ENCODE results near the gene NAALADL2.

Gene NAALADL2

DNA sequence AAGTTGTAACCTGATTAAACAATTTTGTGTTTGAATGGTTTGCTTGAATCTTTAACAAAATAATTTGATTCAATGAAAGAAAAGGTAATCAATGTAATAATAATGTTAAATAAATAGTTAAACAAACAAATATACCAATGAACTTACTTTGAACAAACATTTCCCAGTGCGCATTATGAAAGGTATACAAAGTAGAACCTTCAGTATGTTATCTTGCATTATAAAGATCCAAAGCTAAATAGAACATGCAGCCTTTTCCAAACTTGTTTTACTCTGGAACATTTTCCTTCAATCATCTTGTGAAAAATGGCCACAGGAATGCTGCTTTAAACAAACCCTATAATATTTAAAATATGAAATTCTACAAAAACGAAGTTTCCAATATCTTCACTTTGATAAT is 620.0 kb downstream of the NAALADL2 start:
- DNase-seq (ENCODE audit: extremely low read depth, low read depth): no peak
- TF ChIP-seq, protein P1, sequence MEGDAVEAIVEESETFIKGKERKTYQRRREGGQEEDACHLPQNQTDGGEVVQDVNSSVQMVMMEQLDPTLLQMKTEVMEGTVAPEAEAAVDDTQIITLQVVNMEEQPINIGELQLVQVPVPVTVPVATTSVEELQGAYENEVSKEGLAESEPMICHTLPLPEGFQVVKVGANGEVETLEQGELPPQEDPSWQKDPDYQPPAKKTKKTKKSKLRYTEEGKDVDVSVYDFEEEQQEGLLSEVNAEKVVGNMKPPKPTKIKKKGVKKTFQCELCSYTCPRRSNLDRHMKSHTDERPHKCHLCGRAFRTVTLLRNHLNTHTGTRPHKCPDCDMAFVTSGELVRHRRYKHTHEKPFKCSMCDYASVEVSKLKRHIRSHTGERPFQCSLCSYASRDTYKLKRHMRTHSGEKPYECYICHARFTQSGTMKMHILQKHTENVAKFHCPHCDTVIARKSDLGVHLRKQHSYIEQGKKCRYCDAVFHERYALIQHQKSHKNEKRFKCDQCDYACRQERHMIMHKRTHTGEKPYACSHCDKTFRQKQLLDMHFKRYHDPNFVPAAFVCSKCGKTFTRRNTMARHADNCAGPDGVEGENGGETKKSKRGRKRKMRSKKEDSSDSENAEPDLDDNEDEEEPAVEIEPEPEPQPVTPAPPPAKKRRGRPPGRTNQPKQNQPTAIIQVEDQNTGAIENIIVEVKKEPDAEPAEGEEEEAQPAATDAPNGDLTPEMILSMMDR (IDR thresholded peaks at IDR 0.05; ENCODE audit: low read depth, low read length): no peak

DNA sequence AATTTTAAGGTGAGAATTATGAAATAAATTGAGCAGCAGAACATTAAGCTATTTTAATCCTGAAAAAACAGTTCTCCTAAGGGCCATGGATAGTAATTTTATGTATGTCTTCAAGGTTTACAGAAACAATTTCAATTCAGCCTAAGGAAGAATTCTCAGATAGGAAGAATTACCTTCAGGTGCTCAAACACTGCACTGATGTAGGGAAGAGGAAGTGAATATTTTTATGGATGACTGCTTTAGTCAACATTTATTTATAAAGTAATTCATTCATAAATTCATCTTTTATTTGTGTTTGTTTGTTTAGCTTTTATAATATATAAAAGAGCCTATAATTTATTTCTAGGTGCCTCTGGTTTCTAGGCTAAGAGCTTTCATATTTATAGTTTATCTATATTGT is 620.7 kb downstream of the NAALADL2 start:
- no peak for DNase-seq (ENCODE audit: extremely low read depth, low read depth)
- TF ChIP-seq, protein P1 (IDR thresholded peaks at IDR 0.05; ENCODE audit: low read depth, low read length): no peak

DNA sequence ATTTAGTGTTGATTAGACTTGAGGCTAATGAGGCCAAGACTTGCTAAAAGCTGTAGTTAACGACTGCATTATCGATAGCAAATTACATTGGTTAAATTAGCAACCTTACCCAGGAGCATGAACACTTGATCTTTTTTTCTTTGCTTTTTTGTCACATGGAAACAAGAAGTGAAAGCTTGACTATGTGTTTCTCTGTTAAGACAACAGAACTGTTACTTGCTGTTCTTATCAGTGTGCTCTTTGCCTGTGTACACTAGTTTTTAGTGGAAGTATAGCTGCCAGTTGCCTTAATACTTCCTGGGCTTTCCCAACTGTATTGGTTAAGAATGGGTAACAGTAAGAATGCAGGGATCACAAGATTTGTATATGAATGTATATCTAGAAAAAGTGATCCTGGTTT is 625.5 kb downstream of the NAALADL2 start:
- DNase-seq (ENCODE audit: extremely low read depth, low read depth): no peak
- TF ChIP-seq, protein P1 (IDR thresholded peaks at IDR 0.05; ENCODE audit: low read depth, low read length): no peak

DNA sequence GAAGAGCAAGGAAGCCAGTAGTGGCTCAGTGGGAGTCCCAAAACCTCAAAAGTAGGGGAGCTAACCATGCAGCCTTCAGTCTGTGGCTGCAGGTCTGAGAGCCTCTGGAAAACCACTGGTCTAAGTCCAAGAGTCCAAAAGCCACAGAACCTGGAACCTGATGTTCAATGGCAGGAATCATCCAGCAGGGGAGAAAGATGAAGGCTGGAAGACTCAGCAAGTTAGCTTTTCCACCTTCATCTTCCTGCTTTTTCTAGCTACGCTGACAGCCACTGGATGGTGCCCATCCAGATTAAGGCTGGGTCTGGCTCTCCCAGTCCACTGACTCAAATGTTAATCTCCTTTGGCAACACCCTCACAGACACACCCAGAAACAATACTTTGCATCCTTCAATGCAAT is 626.3 kb downstream of the NAALADL2 start:
- DNase-seq (ENCODE audit: extremely low read depth, low read depth): no peak
- TF ChIP-seq, protein P1 (IDR thresholded peaks at IDR 0.05; ENCODE audit: low read depth, low read length): no peak

DNA sequence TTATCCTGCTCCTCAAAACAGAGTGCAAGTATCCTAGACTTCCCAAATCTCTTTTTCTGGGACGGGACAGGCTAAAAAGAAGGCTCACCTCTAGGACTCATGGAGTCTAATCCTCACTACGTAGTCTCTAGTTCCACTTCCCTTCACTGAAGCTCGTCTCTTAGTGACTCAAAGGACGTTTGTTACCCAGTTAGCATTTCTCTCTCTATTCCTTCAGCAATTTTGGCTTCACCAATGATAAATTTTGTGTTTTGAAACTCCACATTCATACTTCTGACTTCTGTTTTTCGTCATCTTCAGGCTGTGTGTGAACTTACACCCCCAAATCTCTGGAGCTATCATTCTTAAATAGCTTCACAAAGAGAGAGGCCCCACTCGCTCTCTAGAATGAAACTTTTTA is 627.1 kb downstream of the NAALADL2 start:
- TF ChIP-seq, protein P1 (IDR thresholded peaks at IDR 0.05; ENCODE audit: low read depth, low read length): no peak
- no peak for DNase-seq (ENCODE audit: extremely low read depth, low read depth)

DNA sequence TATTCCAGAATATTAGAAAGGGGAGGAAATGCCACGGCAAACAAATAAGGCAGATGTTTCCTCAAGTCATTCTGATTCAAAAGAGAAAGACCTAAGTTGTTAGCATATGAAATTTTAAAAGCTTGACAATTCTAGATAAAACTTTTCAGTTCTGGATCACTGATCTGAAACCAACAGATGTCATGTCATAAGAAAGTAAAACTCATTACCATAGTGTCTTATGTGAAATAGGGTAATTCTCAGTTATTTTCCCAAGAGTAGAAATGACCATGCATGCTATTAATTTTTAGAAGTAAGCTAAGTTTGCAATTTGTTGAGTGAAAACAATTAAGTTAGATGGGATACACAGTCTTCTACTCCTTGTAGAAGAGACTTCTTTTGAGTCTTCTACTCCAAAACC is 630.3 kb downstream of the NAALADL2 start:
- no peak for DNase-seq (ENCODE audit: extremely low read depth, low read depth)
- TF ChIP-seq, protein P1 (IDR thresholded peaks at IDR 0.05; ENCODE audit: low read depth, low read length): no peak

DNA sequence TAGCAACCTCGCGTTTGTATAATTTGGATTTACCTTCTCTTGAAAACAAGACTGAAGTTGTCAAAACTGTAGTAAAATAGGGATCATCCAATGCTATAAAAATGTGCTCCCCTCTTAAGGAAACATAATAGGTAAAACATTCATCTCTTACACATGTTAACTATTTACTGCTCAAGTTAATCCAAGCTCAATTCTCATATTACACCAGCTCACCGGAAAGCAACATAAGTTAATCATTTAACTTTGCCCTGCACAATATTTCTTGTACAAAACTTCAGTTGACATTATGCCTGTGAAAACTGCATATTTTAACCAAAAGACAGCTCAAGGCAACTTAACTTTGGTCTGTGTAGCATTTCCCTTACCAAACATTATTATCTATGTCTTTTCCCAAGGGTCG is 634.2 kb downstream of the NAALADL2 start:
- TF ChIP-seq, protein P1 (IDR thresholded peaks at IDR 0.05; ENCODE audit: low read depth, low read length): no peak
- DNase-seq (ENCODE audit: extremely low read depth, low read depth): no peak
